ENCODE results near the gene RREB1. TPM values are rescaled to one million over a fixed set of nuclear protein-coding genes. Genes with fewer than 3 reads are reported as not detected.

The RREB1 gene
- total RNA-seq, 1 donor from 2014 or later: 67.7 TPM

GRCh38 chr6:7085911-7086310, 21.9 kb upstream of the RREB1 start:
- DNase-seq (no peak), ATAC-seq (ENCODE audit: low read depth) (peak; percentile 27)
- Mint-ChIP-seq H3K36me3 (ENCODE audit: low read depth) (no peaks in the 10 kb centered on the region), H3K4me3 (peak overlapping the region; percentile 83), H3K27me3 (no peaks in the 10 kb centered on the region), H3K4me1 (peaks cover 30% of the 10 kb centered on the region), H3K9me3 (no peaks in the 10 kb centered on the region), H3K27ac (peak overlapping the region; percentile 89)
- CTCF ChIA-PET: interaction anchor here (1.1 to 2.4 kb wide), 7 partner anchors 12 to 326 kb away, joined by 3 to 16 read pairs (median 4); no protein-coding TSS in a partner anchor
- intact Hi-C loops (cut with micrococcal nuclease): loop anchor here (1.0 to 5.0 kb wide), 8 partner anchors 12 to 409 kb away; no protein-coding TSS in a partner anchor
- POLR2A ChIA-PET: interaction anchor here (0.6 to 3.3 kb wide), 14 partner anchors 9 to 694 kb away, joined by 3 to 39 read pairs (median 5); partner anchors contain the start of gene RREB1
- TF ChIP-seq CTCF (IDR thresholded peaks at IDR 0.05): no peak

GRCh38 chr6:7086488-7086887, 21.3 kb upstream of the RREB1 start:
- no peaks in the 10 kb centered on the region for H3K36me3 Mint-ChIP-seq (ENCODE audit: low read depth)
- DNase-seq: peak; percentile 35
- intact Hi-C loops (cut with micrococcal nuclease): loop anchor here (1.0 to 5.0 kb wide), 8 partner anchors 12 to 409 kb away; no protein-coding TSS in a partner anchor

GRCh38 chr6:7087066-7087465, 20.7 kb upstream of the RREB1 start:
- DNase-seq (no peak), ATAC-seq (ENCODE audit: low read depth) (no peak)
- no peak for TF ChIP-seq CTCF (IDR thresholded peaks at IDR 0.05)
- H3K27ac Mint-ChIP-seq: peak overlapping the region; percentile 89
- H3K27me3 Mint-ChIP-seq: no peaks in the 10 kb centered on the region
- no peaks in the 10 kb centered on the region for H3K36me3 Mint-ChIP-seq (ENCODE audit: low read depth)
- intact Hi-C loops (cut with micrococcal nuclease): loop anchor here (2.0 to 5.0 kb wide), 5 partner anchors 35 to 410 kb away; no protein-coding TSS in a partner anchor
- H3K9me3 Mint-ChIP-seq: no peaks in the 10 kb centered on the region
- POLR2A ChIA-PET: interaction anchor here (0.6 to 3.3 kb wide), 16 partner anchors 8 to 284 kb away, joined by 3 to 39 read pairs (median 4); partner anchors contain the start of gene RREB1
- CTCF ChIA-PET: interaction anchor here (0.8 to 2.4 kb wide), 17 partner anchors 14 to 410 kb away, joined by 3 to 16 read pairs (median 4); no protein-coding TSS in a partner anchor
- peak overlapping the region; percentile 83 for H3K4me3 Mint-ChIP-seq
- peaks cover 30% of the 10 kb centered on the region for H3K4me1 Mint-ChIP-seq

More at GRCh38 chr6:7086488-7086887, 21.3 kb upstream of the RREB1 start:
- Mint-ChIP-seq H3K27me3 (no peaks in the 10 kb centered on the region), H3K9me3 (no peaks in the 10 kb centered on the region), H3K27ac (peak overlapping the region; percentile 89), H3K4me3 (peak overlapping the region; percentile 83), H3K4me1 (peaks cover 30% of the 10 kb centered on the region)
- CTCF ChIA-PET: interaction anchor here (0.8 to 2.4 kb wide), 15 partner anchors 13 to 409 kb away, joined by 3 to 16 read pairs (median 3); no protein-coding TSS in a partner anchor
- POLR2A ChIA-PET: interaction anchor here (0.6 to 3.3 kb wide), 20 partner anchors 9 to 694 kb away, joined by 3 to 39 read pairs (median 5); partner anchors contain the start of gene RREB1
- ATAC-seq (ENCODE audit: low read depth): peak; percentile 87
- TF ChIP-seq CTCF (IDR thresholded peaks at IDR 0.05): no peak

- ATAC-seq (ENCODE audit: low read depth) (no peak), DNase-seq (no peak)
- TF ChIP-seq CTCF (IDR thresholded peaks at IDR 0.05): no peak
- Mint-ChIP-seq H3K4me1 (peaks cover 30% of the 10 kb centered on the region), H3K4me3 (peak overlapping the region; percentile 83), H3K9me3 (no peaks in the 10 kb centered on the region), H3K27me3 (no peaks in the 10 kb centered on the region), H3K36me3 (ENCODE audit: low read depth) (no peaks in the 10 kb centered on the region), H3K27ac (peak overlapping the region; percentile 89)
- ChIA-PET POLR2A (interaction anchor here (0.6 to 3.3 kb wide), 12 partner anchors 15 to 284 kb away, joined by 3 to 39 read pairs (median 4); partner anchors contain the start of gene RREB1), CTCF (interaction anchor here (0.9 to 2.4 kb wide), 13 partner anchors 14 to 410 kb away, joined by 3 to 16 read pairs (median 4); no protein-coding TSS in a partner anchor)
- intact Hi-C loops (cut with micrococcal nuclease): loop anchor here (2.0 to 5.0 kb wide), 5 partner anchors 35 to 410 kb away; no protein-coding TSS in a partner anchor
Observed at GRCh38 chr6:7087491-7087979, 20.2 kb upstream of the RREB1 start.
